ENCODE results near the gene ACTR8. TPM values are rescaled to one million over a fixed set of nuclear protein-coding genes. Genes with fewer than 3 reads are reported as not detected.

The ACTR8 gene
- total RNA-seq (2012; rRNA removed) (31.4 and 35.8 TPM in 2 replicates), polyA plus RNA-seq (2012; rRNA removed) (14.5 and 20.3 TPM in 2 replicates), Bru-seq, nascent RNA (percentile 75 among the genes with signal in this experiment), BruChase-seq, experiment 1, labeled RNA remaining after a 6-hour chase (percentile 76 among the genes with signal in this experiment), BruChase-seq, experiment 2, labeled RNA remaining after a 2-hour chase (percentile 82 among the genes with signal in this experiment)
- 4.6 and 6.5 TPM in 2 replicates for polyA plus RNA-seq (2012; cell fraction: cytosol; rRNA removed)
- 7.6 and 24.1 TPM in 2 replicates for polyA plus RNA-seq (2012; cell fraction: nucleus; rRNA removed; ENCODE audit: low replicate concordance)
- long read RNA-seq, transcript ACTR8-201 (13 exons, 3,629 nt), result major isoform, 21 of 32 reads
- long read RNA-seq, partial matches to known transcripts, result 4 of 32 reads
- long read RNA-seq, other reads (novel, unspliced or antisense), result 7 of 32 reads

GRCh38 chr3:53881691-53882593 lies at the start of gene ACTR8:
Gene ACTR8 (minus strand): TSS chr3:53882152. CDS start chr3:53882101, 51 bp downstream.
- no peaks in the 10 kb centered on the region for H4K20me1 ChIP-seq (ENCODE audit: insufficient read depth, low read length)
- peak within 1 kb of the TSS; percentile 70 for H3K56ac ChIP-seq (ENCODE audit: extremely low read depth, insufficient read depth, low read length)
- peak within 1 kb of the TSS; percentile 73 for H3K4me3 ChIP-seq (ENCODE audit: insufficient read depth, low read depth, low read length)
- TF ChIP-seq CTCF (conservative IDR thresholded peaks at IDR 0.05; ENCODE audit: low read depth, low read length) (0 out of 2 replicates have a peak, but pooled peaks have one; percentile 4), POLR2A (IDR thresholded peaks at IDR 0.05; ENCODE audit: low read depth, low read length) (peak; percentile 81), MAZ (IDR thresholded peaks at IDR 0.05; ENCODE audit: borderline replicate concordance, low read depth, low read length) (peak; percentile 56; the same call in 1 of the 2 replicates), MXI1 (IDR thresholded peaks at IDR 0.05; ENCODE audit: borderline replicate concordance, low read depth, low read length) (peak; percentile 74; the same call in 1 of the 2 replicates)
- TF ChIP-seq, protein P1, sequence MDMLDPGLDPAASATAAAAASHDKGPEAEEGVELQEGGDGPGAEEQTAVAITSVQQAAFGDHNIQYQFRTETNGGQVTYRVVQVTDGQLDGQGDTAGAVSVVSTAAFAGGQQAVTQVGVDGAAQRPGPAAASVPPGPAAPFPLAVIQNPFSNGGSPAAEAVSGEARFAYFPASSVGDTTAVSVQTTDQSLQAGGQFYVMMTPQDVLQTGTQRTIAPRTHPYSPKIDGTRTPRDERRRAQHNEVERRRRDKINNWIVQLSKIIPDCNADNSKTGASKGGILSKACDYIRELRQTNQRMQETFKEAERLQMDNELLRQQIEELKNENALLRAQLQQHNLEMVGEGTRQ (IDR thresholded peaks at IDR 0.05; ENCODE audit: low read depth, low read length), result no peak
- H4K8ac ChIP-seq (ENCODE audit: low read depth in 2 of 2, low read length in 2 of 2), result peak within 1 kb of the TSS; percentile 81 to 95
- H3K18ac ChIP-seq (ENCODE audit: low read depth, low read length), result peak within 1 kb of the TSS; percentile 56
- in situ Hi-C loops (cut with MboI; ENCODE audit: low sequenced_read_pairs), result loop anchor here (25.0 kb wide), 1 partner anchor 595 kb away; no protein-coding TSS in a partner anchor
- H2BK5ac ChIP-seq (ENCODE audit: low read depth, low read length, poor library complexity, severe bottlenecking), result peak within 1 kb of the TSS; percentile 68
- H4K5ac ChIP-seq (ENCODE audit: low read depth, low read length), result peak within 1 kb of the TSS; percentile 97
- WGBS, 2 experiments (ENCODE audit: extremely low coverage in 2 of 2, insufficient read length in 1 of 2), result 4% methylated on average over 10 of the region's 65 CpGs; no CpG with 5 or more reads in 1 of the 2 experiments
- intact Hi-C loops (cut with micrococcal nuclease), result loop anchor here (1.0 to 10.0 kb wide), 3 partner anchors 9 to 585 kb away; partner anchors contain the start of genes DCP1A and SELENOK
- dilution Hi-C loops (cut with HindIII; ENCODE audit: low sequenced_read_pairs, unreplicated experiment), result no loop called here
- peak within 1 kb of the TSS; percentile 76 for H3K4ac ChIP-seq (ENCODE audit: low read depth, low read length)
- H3K14ac ChIP-seq (replicated peaks; ENCODE audit: low read depth, low read length), result peak within 1 kb of the TSS; percentile 75
- peak within 1 kb of the TSS; percentile 88 for H2AFZ ChIP-seq (replicated peaks; ENCODE audit: low read length, poor library complexity)
- ChIA-PET POLR2A (ENCODE audit: unreplicated experiment) (interaction anchor here (0.8 kb wide), 1 partner anchor 10 kb away, joined by 4 read pairs; the partner anchor contains the start of gene SELENOK), CTCF (no interaction called here)
- H3K9me3 ChIP-seq (ENCODE audit: control insufficient read depth, insufficient read depth, low read length), result no peaks in the 10 kb centered on the region
- peak within 1 kb of the TSS; percentile 81 for H4K91ac ChIP-seq (ENCODE audit: insufficient read depth, low read depth, low read length)
- H3K23ac ChIP-seq (ENCODE audit: low read depth, low read length), result peak within 1 kb of the TSS; percentile 90
- BruUV-seq (replicated peaks), result no TSS peak
- H3K79me1 ChIP-seq (ENCODE audit: low read depth in 1 of 2, low read length in 2 of 2), result peaks cover 13 to 19% of the 10 kb centered on the region in 2 experiments
- peak within 1 kb of the TSS; percentile 99 for H3K4me2 ChIP-seq (ENCODE audit: low read depth, low read length)
- H3K4me1 ChIP-seq (ENCODE audit: control insufficient read depth, insufficient read depth, low read length), result peaks cover 8% of the 10 kb centered on the region
- peak within 1 kb of the TSS; percentile 97 for H3K27ac ChIP-seq (ENCODE audit: insufficient read depth, low read length)
- H2BK15ac ChIP-seq (ENCODE audit: low read depth, low read length), result no peak within 1 kb of the TSS; the same call in 2 of the 3 replicates
- peak; percentile 77 for DNase-seq
- ATAC-seq (ENCODE audit: low read depth), result peak; percentile 97
- peaks cover 6% of the 10 kb centered on the region; the same call in 1 of the 2 replicates for H3K9me1 ChIP-seq (ENCODE audit: insufficient read depth, low read length)
- H2BK120ac ChIP-seq (ENCODE audit: low read depth, low read length), result peak within 1 kb of the TSS; percentile 26
- H2BK20ac ChIP-seq (ENCODE audit: low read depth, low read length), result no peak within 1 kb of the TSS
- H3K27me3 ChIP-seq (ENCODE audit: control insufficient read depth, insufficient read depth, low read length), result no peaks in the 10 kb centered on the region
- peak within 1 kb of the TSS; percentile 62; the same call in 1 of the 2 replicates for H2AK5ac ChIP-seq (ENCODE audit: low read depth, low read length)
- H3K36me3 ChIP-seq (ENCODE audit: control insufficient read depth, insufficient read depth, low read length), result peaks cover 19% of the 10 kb centered on the region
- peak within 1 kb of the TSS; percentile 82 for H3K9ac ChIP-seq (ENCODE audit: low read depth, low read length)
- H2AK9ac ChIP-seq (replicated peaks; ENCODE audit: low read depth, low read length, poor library complexity), result peak within 1 kb of the TSS; percentile 86
